ENCODE results near the gene DLGAP4.

- no peak for TF ChIP-seq EZH2 (IDR thresholded peaks at IDR 0.05; ENCODE audit: borderline replicate concordance, low read length)
- no peak for TF ChIP-seq CTCF (conservative IDR thresholded peaks at IDR 0.05 in 1 of 2, IDR thresholded peaks at IDR 0.05 in 1 of 2; ENCODE audit: extremely low read depth in 1 of 2, insufficient read depth in 1 of 2, low read depth in 1 of 2, low read length in 2 of 2)
Observed at GRCh38 chr20:36411861-36412454, 105.8 kb downstream of the DLGAP4 start.
